Hematopoietic multipotent progenitor cell treated with erythropoietin and hydrocortisone succinate and interleukin-3 and kit ligand, for 8 days (in vitro differentiated cells): ENCODE data around the gene ORM1.
A peak's percentile ranks its signal among the peaks of the same experiment; 100 is the strongest.
"Not testable (repeated sequence)": the region's sequence is repeated elsewhere in the genome, so short reads cannot be mapped to it uniquely, and the experiment has no call there.

Source experiments
- DNase-seq: peaks from one replicate; pipeline ENCODE4 v3.0.0-alpha.2; 2015

Gene ORM1

DNA sequence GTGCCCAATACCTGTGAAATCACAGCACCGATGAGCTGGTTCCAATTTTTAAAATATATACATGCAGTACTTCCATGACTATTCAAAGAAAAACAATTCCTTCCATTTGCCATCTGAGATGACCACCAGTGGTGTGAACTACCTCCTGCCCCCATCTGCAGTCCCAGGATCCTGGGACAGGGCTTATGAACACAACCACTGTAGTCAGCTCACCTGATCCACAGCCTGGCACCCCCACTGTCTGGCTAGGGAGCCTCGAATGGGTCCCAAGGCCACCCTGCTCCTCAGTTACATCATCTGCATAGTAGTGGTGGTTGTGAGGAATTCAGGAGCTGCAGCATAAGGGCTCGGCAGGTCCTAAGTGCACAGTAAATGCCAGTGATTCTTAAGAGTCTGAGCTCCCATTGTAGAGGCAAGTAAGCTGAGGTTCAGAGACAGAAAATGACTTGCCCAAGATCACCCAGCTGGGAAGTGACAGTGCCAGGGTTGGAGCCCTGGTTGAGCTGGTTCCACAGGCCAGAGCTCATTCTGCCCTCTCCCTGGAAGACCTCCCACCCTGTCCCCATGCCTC lies 2.9 kb downstream of the ORM1 start:
- DNase-seq = not testable (repeated sequence)

GRCh38 chr9:114327749-114328148 lies 4.9 kb downstream of the ORM1 start:
- no peak for DNase-seq

- DNase-seq = not testable (repeated sequence)
Observed at GRCh38 chr9:114328357-114328820, 5.5 kb downstream of the ORM1 start.

DNA sequence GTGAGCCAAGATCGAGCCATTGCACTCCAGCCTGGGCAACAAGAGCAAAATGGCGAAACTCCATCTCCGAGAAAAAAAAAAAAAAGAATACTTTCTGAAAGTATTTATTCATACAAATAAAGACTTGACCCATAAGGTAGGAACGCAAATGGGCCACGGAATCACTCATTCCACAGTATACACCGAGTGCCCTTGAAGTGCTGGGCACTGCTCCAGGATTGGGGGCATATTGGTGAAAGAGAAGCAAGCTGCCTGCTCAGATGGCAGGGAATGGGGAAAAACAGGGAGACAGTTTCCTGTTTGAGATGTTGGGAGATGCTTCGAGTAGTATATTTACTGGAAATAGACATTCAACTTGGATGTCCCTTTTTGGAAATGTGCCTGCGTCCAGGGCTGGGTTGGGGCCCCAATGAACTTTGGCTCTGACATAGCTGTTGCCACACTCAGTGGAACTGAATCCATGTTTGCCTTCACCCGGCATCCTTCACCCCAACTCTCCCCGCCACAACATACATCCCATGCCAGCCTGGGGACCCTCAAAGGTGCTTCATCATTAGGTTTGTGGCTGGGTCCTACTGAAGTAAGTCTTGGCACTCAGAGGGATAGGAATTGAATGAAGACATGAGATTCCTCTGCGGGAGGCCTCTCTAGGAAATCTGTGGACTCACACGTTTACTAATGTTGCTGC lies 6.2 kb downstream of the ORM1 start:
- DNase-seq = not testable (repeated sequence)

- DNase-seq = not testable (repeated sequence)
Observed at GRCh38 chr9:114329625-114330022, 6.7 kb downstream of the ORM1 start, which contains the start of gene ORM2. ORM2 (plus strand) TSS chr9:114329869; CDS start chr9:114329905, 36 bp downstream.

- no peak for DNase-seq
Observed at GRCh38 chr9:114330636-114331035, 7.7 kb downstream of the ORM1 start.

GRCh38 chr9:114331229-114332195 lies 8.6 kb downstream of the ORM1 start:
- DNase-seq = not testable (repeated sequence)

DNA sequence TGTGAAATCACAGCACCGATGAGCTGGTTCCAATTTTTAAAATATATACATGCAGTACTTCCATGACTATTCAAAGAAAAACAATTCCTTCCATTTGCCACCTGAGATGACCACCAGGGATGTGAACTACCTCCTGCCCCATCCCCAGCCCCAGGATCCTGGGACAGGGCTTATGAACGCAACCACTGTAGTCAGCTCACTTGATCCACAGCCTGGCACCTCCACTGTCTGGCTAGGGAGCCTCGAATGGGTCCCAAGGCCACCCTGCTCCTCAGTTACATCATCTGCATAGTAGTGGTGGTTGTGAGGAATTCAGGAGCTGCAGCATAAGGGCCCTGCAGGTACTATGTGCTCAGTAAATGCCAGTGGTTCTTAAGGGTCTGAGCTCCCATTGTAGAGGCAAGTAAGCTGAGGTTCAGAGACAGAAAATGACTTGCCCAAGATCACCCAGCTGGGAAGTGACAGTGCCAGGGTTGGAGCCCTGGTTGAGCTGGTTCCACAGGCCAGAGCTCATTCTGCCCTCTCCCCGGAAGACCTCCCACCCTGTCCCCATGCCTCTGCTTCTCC lies 9.7 kb downstream of the ORM1 start:
- DNase-seq = not testable (repeated sequence)

- DNase-seq = not testable (repeated sequence)
Observed at GRCh38 chr9:114333718-114334117, 10.8 kb downstream of the ORM1 start.

DNA sequence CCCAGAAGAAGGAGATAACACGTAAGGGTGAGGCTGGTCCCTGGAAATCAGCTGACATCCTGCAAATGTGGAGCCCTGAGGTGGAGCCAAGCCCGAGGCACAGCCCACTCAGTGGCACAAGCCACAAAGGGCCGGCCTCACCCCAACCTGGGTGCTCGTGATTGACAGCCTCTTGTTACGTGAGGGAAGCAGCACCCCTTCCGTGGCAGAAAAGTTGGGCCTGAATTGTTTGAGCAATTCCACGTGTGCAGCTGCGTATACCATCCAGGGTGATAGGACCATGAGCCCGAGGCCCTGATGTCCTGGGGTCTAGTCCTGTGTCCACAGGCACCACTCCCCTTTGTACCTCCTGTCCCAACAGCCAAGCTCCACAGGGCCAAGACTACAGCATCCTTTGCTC lies 11.6 kb downstream of the ORM1 start:
- DNase-seq = no peak

- DNase-seq = no peak
Observed at GRCh38 chr9:114335745-114336144, 12.8 kb downstream of the ORM1 start.

GRCh38 chr9:114336157-114336556 lies 13.3 kb downstream of the ORM1 start:
- DNase-seq = no peak

DNA sequence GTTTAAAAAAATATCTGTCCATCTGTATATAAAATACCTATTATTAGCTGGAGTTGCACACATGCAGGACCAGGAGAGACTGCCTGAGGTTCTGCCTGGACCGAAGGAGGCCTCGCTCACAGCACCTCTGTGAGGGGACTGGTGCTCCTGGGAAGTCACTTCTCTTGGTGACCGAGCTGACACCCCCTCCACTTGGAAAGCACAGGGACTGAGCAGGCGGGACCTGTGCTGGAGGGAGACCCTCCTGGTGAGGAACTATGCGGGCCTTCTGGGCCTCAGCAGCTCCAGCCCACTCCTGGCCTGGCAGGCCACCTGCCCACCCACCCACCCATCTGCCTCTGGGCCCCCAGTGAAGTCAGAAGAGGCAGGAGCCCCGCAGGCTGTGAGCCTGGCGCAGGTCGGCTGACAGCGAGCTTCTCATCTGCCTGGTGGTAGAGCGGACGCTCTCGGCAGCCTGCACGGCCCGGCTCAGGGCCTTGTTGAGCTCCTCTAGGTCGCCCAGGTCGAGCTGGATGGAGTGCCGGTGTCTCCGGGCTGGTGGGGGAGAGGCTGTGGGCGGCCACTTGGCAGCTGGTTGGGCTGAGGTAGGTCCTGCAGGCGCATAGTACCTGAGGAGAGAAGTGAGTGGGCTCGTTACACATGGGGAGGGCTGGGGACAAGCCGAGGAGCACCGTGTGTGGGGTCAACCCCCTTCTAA lies 13.9 kb downstream of the ORM1 start:
- no peak for DNase-seq

DNA sequence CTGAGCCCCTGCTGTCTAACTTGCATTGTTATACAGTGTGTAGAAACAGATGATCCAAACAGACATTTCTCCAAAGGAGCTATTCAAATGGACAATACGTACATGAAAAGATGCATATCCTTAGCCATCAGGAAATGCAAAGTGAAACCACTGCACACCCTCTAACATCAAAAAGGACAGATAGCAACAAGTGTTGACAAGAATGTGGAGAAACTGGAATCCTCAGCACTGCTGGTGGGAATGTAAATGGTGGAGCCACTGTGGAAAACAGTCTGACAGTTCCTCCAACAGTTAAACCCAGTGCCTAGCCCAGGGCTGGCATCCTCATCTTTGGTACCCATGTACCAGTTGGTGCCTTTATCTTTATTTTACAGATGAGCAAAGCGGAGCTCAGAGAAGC lies 15.3 kb downstream of the ORM1 start:
- DNase-seq = no peak

GRCh38 chr9:114339130-114339908 lies 16.4 kb downstream of the ORM1 start:
- DNase-seq = peak; percentile 36

- no peak for DNase-seq
Observed at GRCh38 chr9:114341152-114341830, 18.4 kb downstream of the ORM1 start.

DNA sequence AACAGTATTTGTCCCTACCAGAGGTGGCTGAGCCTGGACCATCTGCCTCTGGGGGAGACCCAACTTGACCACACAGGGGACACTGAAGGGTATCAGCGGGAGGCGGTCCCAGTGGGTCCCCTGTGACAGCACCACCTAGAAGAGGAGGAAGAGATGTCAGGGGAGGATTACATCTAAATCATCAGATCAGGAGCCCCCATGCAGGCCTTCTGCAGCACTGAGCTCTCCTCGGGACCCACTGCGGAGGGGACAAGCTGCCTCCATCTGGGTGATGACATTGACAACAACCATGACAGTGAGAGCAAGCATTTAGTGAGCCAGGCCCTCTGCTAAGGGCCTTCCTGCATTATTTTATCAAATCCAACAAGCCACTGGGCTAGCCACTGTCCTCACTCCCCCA lies 19.1 kb downstream of the ORM1 start:
- DNase-seq = no peak

GRCh38 chr9:114342755-114343440 lies 20.0 kb downstream of the ORM1 start:
- no peak for DNase-seq

DNA sequence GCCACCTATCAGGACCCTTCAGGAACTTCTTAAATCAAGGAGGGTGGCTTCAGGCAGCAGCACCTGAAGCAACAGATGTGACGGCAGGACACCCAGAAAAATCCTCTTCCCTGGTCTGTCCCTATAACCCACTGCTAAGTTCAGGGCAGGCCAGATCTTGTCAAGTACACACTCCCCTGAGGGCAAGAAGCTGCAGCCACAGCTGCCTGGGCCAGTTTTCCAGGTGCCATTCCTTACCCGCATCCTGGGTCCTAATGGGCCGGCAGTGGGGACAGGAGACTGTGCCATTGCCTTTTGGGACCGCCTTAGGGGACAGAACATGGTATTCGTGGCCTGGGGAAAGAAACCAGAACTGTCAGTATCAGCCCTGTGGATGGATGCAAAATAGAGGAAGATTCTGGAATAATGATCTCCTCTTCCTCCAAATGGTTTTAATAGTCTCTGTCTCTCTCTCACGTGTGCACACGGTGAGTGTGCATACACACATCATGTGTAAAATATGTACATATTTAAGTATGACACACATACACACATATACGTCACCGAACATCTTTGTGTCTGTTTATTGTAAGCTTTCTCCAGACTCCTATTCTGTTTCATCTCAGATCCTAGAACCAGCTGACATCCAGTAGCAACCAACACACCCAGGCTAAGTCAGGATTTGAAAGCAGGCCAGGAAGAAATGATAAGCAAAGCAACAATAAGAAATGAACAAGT lies 20.7 kb downstream of the ORM1 start:
- no peak for DNase-seq

GRCh38 chr9:114344188-114344566 lies 21.3 kb downstream of the ORM1 start:
- no peak for DNase-seq
